ENCODE data around the gene DUS2. TPM values are rescaled to one million over a fixed set of nuclear protein-coding genes. Genes with fewer than 3 reads are reported as not detected.
A peak's percentile ranks its signal among the peaks of the same experiment; 100 is the strongest.
"Not testable (repeated sequence)": the region's sequence is repeated elsewhere in the genome, so short reads cannot be mapped to it uniquely, and the experiment has no call there.

The DUS2 gene
- total and polyA plus RNA-seq, 2 experiments from 2014 or later = 21.3 to 29.7 TPM

GRCh38 chr16:68005211-68005610, 17.9 kb upstream of the DUS2 start:
- no peaks in the 10 kb centered on the region for H3K36me3 ChIP-seq
- H3K4me1 ChIP-seq (ENCODE audit: low read depth) = no peaks in the 10 kb centered on the region
- H3K27me3 ChIP-seq = no peaks in the 10 kb centered on the region
- DNase-seq (ENCODE audit: low read depth in 1 of 2, low spot score in 1 of 2) = no peak
- TF ChIP-seq, protein P1, sequence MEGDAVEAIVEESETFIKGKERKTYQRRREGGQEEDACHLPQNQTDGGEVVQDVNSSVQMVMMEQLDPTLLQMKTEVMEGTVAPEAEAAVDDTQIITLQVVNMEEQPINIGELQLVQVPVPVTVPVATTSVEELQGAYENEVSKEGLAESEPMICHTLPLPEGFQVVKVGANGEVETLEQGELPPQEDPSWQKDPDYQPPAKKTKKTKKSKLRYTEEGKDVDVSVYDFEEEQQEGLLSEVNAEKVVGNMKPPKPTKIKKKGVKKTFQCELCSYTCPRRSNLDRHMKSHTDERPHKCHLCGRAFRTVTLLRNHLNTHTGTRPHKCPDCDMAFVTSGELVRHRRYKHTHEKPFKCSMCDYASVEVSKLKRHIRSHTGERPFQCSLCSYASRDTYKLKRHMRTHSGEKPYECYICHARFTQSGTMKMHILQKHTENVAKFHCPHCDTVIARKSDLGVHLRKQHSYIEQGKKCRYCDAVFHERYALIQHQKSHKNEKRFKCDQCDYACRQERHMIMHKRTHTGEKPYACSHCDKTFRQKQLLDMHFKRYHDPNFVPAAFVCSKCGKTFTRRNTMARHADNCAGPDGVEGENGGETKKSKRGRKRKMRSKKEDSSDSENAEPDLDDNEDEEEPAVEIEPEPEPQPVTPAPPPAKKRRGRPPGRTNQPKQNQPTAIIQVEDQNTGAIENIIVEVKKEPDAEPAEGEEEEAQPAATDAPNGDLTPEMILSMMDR (IDR thresholded peaks at IDR 0.05; ENCODE audit: low read depth, low read length) = no peak
- no peak overlapping the region for H3K4me3 ChIP-seq
- no peaks in the 10 kb centered on the region for H3K9me3 ChIP-seq (ENCODE audit: low read depth)
- H3K27ac ChIP-seq = no peak overlapping the region

GRCh38 chr16:68005786-68006286, 17.2 kb upstream of the DUS2 start:
- DNase-seq (ENCODE audit: low read depth in 1 of 2, low spot score in 1 of 2) = peak in 1 of 2 donors; percentile 26
- Histone ChIP-seq H3K4me1 (ENCODE audit: low read depth) (no peaks in the 10 kb centered on the region), H3K27me3 (no peaks in the 10 kb centered on the region), H3K27ac (no peak overlapping the region), H3K9me3 (ENCODE audit: low read depth) (no peaks in the 10 kb centered on the region), H3K36me3 (no peaks in the 10 kb centered on the region), H3K4me3 (no peak overlapping the region)
- TF ChIP-seq, protein P1 (IDR thresholded peaks at IDR 0.05; ENCODE audit: low read depth, low read length) = no peak

- no peaks in the 10 kb centered on the region for H3K9me3 ChIP-seq (ENCODE audit: low read depth)
- TF ChIP-seq, protein P1 (IDR thresholded peaks at IDR 0.05; ENCODE audit: low read depth, low read length) = no peak
- no peaks in the 10 kb centered on the region for H3K36me3 ChIP-seq
- DNase-seq (ENCODE audit: low read depth in 1 of 2, low spot score in 1 of 2) = no peak
- H3K4me1 ChIP-seq (ENCODE audit: low read depth) = no peaks in the 10 kb centered on the region
- H3K27ac ChIP-seq = no peak overlapping the region
- H3K27me3 ChIP-seq = no peaks in the 10 kb centered on the region
- H3K4me3 ChIP-seq = no peak overlapping the region
These were observed 13.8 kb upstream of the DUS2 start for GRCh38 chr16:68009157-68009735.

DNA sequence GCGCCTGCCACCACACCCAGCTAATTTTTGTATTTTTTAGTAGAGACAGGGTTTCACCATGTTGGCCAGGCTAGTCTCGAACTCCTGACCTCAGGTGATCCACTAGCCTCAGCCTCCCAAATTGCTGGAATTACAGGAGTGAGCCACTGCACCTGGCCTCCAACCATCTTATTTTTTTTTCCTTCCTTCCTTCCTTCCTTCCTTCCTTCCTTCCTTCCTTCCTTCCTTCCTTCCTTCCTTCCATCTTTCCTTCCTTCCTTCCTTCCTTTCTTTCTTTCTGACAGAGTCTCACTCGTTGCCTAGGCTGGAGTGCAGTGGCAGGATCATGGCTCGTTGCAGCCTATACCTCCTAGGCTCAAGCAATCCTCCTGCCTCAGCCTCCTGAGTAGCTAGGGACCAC, 13.2 kb upstream of the DUS2 start:
- not testable (repeated sequence) for H3K27me3 ChIP-seq; H3K4me1 ChIP-seq (ENCODE audit: low read depth); H3K27ac ChIP-seq; H3K36me3 ChIP-seq; DNase-seq (ENCODE audit: low read depth in 1 of 2, low spot score in 1 of 2); H3K9me3 ChIP-seq (ENCODE audit: low read depth); H3K4me3 ChIP-seq

DNA sequence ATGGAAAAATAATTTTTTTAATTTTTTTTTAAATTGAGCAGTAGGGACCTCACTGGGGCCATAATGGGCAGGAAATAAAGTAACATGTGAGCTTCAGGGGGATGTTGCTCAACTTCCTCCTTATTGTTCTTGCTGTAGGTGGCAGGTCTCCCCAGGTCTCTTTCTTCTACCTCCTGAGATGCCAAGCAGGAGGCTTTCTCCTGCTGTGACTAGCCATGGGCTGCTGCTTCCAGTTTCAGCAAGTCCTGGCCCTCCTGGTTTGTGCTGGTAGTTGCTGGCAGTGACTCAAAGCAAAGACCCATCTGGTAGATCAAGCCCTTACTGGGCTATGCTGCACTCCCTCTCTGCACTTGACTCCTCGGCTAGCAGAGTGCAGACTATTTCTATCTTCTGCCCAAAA, 9.6 kb upstream of the DUS2 start:
- DNase-seq (ENCODE audit: low read depth in 1 of 2, low spot score in 1 of 2) = peak in 1 of 2 donors; percentile 4
- no peaks in the 10 kb centered on the region for H3K9me3 ChIP-seq (ENCODE audit: low read depth)
- H3K27me3 ChIP-seq = no peaks in the 10 kb centered on the region
- no peaks in the 10 kb centered on the region for H3K4me1 ChIP-seq (ENCODE audit: low read depth)
- no peaks in the 10 kb centered on the region for H3K36me3 ChIP-seq
- TF ChIP-seq, protein P1 (IDR thresholded peaks at IDR 0.05; ENCODE audit: low read depth, low read length) = no peak
- H3K27ac ChIP-seq = no peak overlapping the region
- H3K4me3 ChIP-seq = no peak overlapping the region

DNA sequence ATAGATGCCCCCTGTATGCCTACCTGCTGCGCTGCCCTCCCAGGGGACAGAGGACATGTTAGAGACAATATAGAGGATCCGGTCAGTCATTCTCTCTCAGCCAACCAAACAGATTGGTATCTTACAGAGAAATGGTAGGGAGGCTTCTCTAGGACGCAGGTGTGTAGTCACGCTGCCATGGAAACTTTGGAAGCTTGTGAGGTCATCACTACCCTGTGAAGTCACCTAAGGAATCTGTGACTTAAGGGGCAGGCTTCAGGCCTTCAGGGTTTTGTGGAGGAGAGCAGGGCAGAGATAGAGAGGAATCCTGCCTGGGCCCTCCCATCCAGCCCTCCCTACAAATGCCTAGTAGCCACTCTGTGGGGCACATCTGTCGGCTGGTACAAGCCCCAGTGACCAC, 7.4 kb upstream of the DUS2 start, which contains the start of gene DPEP2NB:
DPEP2NB (minus strand) TSS at position 231 of the 400 bp plus-strand sequence; CDS start at position 90, 141 bp downstream.
- Histone ChIP-seq H3K27ac (no peak within 1 kb of the TSS), H3K27me3 (no peaks in the 10 kb centered on the region), H3K9me3 (ENCODE audit: low read depth) (no peaks in the 10 kb centered on the region), H3K4me3 (no peak within 1 kb of the TSS), H3K36me3 (no peaks in the 10 kb centered on the region), H3K4me1 (ENCODE audit: low read depth) (no peaks in the 10 kb centered on the region)
- no peak for DNase-seq (ENCODE audit: low read depth in 1 of 2, low spot score in 1 of 2)
- TF ChIP-seq, protein P1 (IDR thresholded peaks at IDR 0.05; ENCODE audit: low read depth, low read length) = no peak
